Tongue (tissue), 2 donors: ENCODE measurements around the gene PLA2G1B. TPM values are rescaled to one million over a fixed set of nuclear protein-coding genes. Genes with fewer than 3 reads are reported as not detected.
"Not testable (repeated sequence)": the region's sequence is repeated elsewhere in the genome, so short reads cannot be mapped to it uniquely, and the experiment has no call there.

Experiments used
- DNase-seq: peaks from one replicate; pipeline ENCODE4 v3.0.0-alpha.2; 2015
- total RNA-seq: library from RNA; depleted of rRNA; stranded (reverse); fragments of >200 nt; gene quantifications from one replicate; pipeline ENCODE4 v1.2.3, GENCODE V29; 2014

The PLA2G1B gene
- total RNA-seq, 1 donor from 2014 or later: not detected

DNA sequence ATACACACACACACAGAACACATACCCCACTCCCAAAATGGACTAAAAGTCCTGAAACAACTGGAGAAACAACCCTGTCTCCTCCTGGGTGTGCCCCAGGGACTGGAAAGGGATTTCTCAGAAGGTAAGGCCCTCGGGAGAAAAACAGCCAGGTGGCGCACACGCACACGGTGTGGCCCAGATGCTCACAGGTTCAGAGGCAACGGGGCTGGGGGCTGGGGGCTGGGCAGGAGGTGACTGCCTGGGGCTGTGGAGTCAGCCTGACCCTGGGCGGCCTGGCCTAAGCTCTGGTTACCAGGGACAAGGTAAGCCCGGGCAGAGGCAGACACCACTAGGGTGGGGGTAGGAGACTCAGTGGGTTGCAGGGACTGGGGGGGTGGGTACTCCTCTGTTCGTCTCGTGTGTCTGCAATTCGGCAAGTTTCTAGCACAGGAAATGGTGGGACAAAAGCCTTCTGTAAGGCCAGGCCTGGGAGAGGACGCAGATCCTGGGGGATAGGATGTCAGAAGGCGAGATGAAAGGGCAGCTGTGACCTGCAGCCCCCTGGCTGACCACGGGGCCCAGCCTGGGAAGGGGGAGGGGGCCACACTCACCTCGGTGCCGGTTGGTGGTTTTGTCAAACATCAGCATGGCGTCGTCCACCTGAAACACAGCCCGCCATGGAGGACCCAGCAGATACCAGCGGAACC lies 31.0 kb upstream of the PLA2G1B start:
- DNase-seq: no peak

DNA sequence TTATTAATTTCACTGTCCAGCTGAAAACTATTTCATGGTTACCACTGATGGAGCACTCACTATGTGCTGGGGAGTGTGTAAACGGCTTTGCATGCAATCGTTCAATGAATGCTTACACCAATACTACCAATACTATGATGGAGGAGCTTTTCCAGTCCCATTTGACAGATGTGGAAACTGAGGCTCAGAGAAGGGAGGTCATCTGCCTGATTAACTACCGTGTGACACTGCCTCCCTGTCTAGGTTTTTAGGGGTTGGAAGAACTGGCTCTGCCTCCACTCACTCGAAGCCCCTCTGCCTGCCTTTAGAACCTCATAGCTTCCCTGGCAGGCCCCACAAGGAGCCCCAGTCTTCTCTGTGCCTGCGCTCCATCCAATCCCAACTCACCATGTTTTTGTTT lies 29.5 kb upstream of the PLA2G1B start:
- DNase-seq: no peak

DNA sequence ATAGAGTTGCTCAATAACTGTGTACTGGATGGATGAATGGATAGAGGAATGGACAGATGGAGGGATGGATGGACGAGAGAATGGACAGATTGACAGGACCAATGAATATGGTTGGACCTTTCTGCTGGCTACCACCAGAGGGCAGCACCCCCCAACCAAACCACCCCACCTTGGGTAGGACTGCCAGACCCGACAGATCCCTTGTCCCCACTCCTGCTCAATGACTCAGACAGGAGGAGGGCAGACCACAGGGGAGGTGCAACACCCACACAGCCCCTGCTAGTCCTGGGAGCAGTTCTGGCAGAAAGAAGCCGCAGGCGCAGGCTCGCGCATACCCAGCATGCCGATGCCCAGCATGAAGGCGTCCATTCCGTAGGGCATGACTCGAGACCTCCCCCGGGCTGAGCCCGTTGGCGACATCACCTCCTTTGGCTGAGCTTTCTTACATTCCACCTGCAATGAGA lies 29.0 kb upstream of the PLA2G1B start:
- DNase-seq: peak; percentile 84

DNA sequence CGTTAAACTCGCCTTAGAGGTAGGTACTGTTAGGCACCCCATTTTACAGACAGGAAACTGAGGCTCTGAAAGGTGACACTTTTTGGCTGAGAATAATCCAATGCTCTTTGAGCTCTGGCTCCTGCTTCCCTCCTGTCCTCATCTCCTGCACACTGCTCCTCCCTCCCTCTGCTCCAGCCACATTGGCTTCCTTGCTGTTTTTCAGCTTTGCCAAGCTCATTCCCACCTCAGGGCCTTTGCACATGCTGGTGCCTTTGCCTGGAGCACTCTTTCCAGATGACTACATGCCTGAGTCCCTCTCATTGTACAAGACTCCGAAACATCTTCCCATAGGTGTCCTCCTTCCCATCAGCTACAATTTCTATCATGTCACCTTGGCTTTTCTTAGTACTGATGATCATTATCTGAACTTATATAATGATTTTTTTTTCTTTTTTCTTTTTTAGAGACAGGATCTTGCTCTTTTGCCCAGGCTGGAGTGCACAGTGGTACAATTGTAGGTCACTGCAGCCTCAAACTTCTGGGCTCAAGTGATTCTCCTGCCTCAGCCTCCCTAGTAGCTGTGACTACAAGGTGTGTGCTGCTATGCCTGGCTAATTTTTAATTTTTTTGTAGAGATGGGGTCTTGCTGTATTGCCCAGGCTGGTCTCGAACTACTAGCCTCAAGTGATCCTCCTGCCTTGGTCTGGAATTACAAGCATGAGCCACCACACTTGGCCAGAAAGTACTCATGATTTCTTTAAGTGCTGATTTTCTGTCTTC lies 26.2 kb upstream of the PLA2G1B start:
- no peak for DNase-seq

DNA sequence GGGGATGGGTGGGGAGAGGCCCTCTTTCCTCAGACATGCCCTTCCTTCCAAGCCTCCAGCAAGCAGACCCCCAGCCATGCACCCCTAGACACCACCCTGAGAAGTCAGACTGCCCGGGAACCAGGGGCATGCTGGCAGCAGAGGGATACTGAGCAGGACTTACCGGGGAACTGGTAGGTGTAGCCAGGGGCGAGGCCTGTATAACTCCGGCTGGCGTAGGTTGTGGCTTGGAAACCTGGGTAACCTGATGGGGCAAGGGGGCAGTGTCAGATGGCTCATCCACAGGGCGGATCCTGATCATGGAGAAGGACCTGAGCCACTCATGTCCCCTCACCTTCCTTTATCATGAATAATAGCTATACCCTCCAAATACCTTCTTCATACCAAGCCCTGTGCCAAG lies 25.6 kb upstream of the PLA2G1B start:
- DNase-seq: no peak

DNA sequence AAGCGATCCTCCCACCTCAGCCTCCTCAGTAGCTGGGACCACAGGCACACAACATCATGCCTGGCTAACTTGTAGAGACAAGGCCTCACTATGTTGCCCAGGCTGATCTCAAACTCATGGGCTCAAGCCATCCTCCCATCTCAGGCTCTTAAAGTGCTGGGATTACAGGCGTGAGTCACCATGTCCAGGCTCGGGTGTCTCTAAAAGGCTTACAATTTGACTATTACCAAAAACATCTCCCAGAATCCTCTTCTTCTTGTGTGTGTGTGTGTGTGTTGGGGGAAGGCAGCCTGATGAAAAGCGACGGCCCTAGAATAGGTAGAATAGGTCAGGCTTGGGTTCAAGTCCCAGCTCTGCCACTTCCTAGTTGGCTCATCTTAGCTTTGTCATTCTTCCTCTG lies 24.5 kb upstream of the PLA2G1B start:
- no peak for DNase-seq

DNA sequence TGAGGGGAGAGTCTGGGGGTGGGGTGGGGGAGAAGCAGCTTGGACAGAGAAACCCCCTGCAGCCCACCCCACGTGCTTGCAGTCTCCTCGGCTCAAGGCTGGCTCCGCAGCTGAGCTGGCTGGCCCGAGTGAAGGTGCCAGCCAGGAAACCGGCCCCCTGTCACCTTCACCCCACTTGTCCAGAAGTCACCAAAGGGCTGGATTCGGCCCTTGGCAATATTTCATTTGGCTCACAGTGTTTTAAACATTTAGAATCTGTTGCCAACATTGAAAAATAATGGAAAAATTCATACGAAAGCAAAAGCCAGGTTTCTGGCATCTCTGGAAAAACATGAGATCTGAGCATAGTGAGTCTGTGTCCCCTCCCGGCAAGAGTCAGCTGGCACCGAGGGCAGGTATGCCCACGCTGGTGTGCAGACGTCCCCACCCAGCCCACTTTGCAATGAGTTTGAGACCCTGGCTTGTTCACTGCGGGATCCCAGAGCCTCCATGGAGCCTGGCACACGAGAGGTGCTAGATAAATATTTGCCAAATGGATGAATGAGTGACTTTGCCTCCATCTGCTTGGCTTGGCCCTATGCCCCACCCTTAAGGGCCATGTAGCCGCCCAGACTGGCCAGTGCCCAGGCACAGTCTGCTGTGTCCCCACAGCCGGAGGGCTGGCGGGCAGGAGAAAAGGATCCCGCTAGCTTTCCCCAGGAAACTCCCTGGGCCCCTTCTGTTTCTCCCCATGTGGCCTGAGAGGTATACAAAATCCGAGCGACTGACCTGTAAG lies 23.2 kb upstream of the PLA2G1B start:
- peak; percentile 46 for DNase-seq

DNA sequence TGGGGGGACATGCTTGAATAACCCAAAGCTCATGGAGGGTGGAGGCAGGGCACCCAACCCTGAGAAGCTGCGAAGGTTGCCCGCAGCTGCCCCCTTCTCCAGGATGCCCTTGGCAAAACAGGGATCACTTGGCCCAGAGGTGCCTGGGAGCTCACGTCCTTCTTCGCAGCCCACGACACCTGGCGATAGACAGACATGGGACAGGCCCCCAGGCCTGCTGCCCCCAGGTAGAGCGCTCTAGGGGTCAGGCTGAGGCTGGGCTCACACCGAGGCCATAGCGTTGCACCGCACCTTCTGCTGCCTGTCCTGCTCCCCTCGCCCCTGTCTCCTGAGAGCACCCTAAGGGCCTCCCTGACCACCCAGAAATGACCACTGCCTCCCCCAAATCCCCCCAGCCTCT lies 20.2 kb upstream of the PLA2G1B start:
- no peak for DNase-seq

DNA sequence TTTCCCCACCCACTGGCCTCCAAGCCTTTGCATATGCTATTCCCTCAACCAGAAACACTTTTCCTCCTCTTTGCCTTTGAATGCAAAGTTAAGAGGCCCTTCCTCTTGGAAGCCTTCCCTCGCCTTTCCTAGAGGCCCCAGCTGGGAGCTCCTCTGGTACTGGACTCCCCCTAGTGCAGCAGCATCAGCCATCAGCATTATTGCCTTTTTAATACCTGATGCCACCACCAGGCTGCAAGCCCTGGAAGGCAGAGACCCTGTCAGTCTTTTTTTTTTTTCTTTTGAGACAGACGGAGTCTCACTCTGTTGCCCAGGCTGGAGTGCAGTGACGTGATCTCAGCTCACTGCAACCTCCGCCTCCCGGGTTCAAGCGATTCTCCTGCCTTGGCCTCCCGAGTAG lies 19.1 kb upstream of the PLA2G1B start:
- no peak for DNase-seq

DNA sequence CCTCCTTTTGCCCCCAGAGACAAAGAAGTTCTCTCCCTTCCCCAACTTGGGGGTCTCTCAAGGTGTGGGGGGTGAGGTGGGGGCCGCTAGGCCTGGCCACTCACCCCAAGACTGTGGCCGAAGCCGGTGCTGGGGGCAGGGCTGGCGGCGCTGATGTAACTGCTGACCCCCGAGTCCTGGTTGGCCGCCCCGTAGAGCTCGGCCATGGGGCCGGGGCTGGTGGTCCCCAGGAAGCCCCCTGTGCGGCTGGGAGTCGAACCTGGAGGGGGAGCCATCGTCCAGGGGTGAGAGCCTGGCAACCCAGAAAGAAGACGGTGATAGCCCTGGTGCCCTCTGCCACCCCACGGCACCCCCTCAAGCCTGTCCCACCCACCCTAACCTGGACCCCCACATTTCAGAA lies 18.5 kb upstream of the PLA2G1B start:
- no peak for DNase-seq

DNA sequence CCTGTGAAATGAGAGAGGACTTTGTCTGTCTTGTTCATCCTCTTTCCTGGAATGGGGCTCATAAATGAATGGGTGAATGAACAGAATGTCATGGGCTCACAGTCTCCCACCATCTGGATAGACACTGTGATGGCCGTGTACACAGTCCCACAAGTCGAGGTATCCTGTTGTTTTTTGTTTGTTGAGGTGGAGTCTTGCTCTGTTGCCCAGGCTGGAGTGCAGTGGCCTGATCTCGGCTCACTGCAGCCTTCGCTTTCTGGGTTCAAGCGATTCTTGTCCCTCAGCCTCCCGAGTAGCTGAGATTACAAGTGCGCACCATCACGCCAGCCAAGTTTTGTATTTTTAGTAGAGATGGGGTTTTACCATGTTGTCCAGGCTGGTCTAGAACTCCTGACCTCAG lies 16.1 kb upstream of the PLA2G1B start:
- DNase-seq: no peak

DNA sequence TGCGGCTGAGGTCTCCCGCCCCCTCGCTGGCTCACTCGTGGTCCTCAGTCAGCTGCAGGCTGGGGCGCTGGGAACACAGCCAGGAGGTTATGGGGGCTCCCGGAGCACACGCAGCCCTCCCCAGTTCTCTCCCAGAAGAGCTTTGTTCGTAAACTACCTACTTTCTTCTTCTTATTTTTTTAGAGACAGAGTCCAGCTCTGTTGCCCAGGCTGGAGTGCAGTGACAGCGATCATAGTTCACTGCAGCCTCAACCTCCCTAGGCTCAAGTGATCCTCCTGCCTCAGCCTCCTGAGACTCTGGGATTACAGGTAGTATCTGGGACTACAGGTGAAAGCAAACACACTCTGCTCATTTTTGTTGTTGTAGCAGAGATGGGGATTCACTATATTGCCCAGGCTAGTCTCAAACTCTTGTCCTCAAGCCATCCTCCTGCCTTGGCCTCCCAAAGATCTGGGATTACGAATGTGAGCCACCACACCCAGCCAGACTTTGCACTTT lies 15.5 kb upstream of the PLA2G1B start:
- no peak for DNase-seq

DNA sequence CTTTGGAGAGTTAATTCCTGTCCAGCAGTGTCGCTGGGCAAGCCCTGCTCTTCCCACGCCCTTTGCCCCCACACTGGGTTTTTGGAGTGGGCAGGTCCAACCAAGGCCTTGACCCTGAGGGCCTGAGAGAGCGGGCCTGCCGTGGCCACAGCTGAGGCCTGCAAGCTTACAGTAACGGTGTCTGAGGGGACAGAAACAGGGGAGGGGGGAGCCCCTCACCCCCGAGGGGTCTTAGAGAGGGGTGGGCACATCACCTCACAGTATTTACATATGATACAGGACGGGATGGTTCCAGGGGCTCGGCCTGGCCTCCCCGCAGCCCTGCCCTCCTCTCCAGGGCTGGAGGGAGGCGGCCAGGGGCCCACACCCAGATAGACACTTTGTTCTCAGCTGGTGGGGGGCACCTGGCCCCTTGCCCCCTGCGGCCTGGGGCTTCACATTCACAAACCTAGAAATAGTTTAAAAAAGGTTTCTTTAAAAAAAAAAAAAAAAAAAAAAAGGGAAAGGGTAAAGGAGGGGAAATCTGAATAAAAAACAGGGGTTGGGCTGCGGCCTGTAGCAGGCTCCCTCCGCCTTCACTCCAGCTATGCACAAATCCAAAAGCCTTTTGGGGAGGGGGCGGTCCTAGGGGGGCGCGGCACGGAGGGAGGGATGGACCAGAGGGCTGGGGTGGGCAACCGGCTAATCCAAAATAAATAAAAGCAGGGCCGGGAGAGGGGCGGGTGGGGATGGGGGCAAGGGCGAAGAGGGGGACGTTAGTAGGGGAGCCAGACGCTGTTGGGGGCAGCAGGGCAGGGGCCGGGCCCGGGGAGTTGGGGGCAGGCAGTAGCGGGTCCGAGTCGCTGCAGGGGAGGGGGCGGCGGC lies 14.8 kb upstream of the PLA2G1B start:
- DNase-seq: no peak

DNA sequence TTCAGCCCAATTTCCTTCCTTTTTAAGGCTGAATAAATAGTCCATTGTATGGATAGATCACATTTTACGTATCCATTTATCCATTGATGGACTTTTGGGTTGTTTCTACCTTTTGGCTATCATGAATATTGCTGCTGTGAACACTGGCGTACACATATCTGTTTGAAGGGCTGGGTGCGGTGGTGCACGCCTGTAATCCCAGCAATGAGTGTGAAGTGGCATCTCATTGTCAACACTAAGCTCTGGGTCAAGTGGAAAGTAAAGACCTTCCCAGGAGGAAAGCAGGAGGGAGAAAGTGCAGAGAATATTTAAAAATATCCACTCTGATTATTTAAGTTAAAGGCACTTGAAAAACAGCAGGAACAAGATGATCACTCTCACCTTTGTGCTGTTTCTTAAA lies 11.7 kb upstream of the PLA2G1B start:
- no peak for DNase-seq

DNA sequence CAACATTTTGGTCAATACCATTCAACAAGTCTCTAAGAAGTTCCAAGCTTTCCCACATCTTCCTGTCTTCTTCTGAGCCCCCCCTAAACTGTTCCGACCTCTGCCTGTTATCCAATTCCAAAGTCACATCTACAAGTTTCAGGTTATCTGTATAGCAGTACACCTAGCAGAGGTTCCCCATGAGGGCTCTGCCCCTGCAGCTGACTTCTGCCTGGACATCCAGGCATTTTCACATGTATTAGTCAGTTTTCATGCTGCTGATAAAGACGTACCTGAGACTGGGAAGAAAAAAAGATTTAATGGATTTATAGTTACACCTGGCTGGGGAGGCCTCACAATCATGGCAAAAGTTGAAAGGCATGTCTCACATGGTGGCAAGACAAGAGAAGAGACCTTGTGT lies 10.2 kb upstream of the PLA2G1B start:
- DNase-seq: no peak

DNA sequence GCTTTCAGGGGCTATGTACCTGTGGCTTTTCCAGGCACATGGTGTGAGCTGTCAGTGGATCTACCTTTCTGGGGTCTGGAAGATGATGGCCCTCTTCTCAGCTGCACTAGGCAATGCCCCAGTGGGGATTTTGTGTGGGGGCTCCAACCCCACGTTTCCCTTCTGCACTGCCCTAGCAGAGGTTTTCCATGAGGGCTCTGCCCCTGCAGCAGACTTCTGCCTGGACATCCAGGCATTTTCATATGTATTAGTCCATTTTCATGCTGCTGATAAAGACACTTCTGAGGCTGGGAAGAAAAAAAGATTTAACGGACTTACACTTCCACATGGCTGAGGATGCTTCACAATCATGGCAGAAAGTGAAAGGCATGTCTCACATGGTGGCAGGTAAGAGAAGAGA lies 8.8 kb upstream of the PLA2G1B start:
- DNase-seq: not testable (repeated sequence)

DNA sequence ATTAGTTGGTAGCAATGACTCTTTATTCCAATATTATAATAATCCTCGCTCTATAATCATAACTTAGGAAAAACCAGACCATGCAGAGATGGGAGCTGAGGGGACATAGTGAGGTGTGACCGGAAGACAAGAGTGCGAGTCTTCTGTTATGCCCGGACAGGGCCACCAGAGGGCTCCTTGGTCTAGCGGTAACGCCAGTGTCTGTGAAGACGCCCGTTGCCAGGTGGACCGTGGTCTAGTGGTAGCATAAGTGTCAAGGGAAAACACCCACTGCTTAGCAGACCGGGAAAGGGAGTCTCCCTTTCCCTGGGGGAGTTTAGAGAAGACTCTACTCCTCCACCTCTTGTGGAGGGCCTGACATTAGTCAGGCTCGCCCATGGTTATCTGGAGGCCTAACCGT lies 7.9 kb upstream of the PLA2G1B start:
- DNase-seq: peak; percentile 58

DNA sequence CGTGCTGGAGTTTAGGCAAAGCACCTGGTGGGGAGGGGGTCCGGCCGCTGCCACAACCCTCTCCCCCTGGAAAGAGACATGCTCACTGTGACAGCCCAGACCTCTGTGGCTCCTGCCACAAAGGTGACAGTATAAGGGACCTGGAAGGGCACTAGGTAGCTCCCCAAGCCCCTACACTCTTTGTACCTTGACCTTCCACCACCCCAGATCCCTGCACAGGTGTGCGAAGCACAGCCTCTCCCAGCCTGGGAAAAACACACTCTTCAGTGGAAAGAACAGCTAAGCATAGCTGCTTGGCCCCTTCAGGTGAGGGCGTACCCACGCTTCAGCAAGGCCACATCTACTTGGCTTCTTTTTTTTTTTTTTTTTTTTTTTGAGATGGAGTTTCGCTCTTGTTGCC lies 4.9 kb upstream of the PLA2G1B start:
- no peak for DNase-seq

DNA sequence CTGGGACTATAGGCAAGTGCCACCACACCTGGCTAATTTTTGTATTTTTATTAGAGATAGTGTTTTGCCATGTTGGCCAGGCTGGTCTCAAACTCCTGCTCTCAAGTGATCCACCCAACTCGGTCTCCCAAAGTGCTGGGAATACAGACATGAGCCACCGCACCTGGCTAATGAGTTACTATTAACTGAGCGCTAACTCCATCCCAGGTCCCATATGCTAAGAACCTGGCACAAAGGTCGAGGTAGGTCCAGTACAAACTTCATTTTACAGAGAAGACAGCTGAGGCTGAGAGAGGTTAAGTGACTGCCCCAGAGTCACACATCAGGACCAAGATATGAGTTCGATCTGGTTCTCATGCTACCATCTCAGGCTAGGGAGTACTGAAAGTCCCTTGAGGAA lies 4.5 kb upstream of the PLA2G1B start:
- no peak for DNase-seq

DNA sequence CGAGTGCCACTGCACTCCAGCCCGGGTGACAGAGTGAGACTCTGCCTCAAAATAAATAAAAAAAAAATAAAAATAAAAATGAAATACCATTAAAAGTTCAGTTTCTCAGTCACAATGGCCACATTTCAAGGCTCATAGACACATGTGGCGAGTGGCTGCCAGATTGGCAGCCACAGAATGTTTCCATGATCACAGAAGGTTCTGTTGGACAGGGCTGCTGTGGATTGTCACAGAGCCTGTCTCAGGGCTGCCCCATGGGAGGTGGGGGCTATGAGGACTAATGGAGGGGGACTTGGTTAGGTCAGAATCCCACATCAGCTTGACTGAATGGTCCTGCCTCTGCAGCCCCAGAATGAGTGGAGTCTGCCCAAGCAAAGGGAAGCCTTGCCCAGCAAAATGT lies 3.8 kb upstream of the PLA2G1B start:
- DNase-seq: no peak

DNA sequence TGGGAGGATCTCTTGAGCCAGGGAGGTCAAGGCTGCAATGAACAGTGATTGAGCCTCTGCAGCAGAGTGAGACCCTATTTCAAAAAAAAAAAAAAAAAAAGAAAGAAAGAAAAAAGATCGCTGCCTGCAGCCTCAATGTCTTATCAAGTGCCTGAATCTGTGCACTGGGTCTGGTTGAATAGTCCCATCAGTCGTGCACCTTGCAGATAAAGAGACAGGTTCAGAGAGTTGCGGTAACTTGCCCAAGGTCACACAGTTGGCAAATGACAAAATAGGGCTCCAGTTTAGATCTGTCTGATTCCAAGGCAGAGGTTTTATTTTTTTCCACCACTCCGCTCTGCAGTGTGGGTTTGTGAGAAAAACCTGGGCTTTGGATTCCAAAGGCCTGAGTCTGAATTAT lies 649 bp upstream of the PLA2G1B start:
- no peak for DNase-seq

DNA sequence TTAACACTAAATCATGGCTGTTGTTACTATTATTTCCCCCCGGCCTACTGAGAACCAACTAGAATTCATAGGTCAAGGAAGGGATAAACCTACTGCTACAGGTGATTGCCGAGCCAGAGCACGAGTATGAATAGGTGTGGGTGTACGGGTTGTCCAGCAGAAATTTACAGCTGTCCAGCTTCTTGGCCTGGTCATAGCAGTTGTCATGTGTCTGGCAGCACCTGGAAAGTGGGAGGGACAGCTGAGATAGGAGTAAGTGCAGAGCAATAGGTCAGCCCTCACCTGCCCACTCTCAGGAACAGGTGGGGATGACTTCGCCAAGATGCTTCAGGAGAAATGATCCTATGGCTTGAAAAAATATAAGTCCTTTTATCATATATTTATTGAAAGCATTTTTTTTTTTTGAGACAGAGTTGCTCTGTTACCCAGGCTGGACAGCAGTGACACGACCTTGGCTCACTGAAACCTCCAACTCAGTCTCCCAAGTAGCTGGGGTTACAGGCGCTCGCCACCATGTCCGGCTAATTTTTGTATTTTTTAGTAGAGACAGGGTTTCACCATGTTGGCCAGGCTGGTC lies 2.6 kb downstream of the PLA2G1B start:
- DNase-seq: no peak
